Measurements from ENCODE around the gene XPR1.
A peak's percentile ranks its signal among the peaks of the same experiment; 100 is the strongest.

The XPR1 gene

DNA sequence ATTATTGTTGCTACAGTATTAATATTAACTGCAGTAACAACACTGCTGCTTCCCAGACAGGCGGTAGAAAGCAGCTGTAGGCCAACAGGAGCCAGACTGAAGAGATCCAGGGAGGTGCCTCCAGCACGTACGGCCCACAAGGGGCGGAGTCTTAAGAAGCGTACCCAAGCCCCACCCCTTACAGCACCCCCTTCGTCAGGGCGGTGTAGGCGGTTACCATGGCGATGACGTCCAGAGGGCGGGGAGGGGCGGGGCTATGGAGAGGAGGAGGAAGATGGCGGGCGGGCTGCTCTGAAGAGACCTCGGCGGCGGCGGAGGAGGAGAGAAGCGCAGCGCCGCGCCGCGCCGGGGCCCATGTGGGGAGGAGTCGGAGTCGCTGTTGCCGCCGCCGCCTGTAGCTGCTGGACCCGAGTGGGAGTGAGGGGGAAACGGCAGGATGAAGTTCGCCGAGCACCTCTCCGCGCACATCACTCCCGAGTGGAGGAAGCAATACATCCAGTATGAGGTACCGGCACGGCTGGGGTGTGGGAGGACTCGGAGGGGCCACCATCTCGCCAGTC is at the start of gene XPR1:
TSS of gene XPR1 (plus strand) at position 257 of the 560 bp plus-strand sequence. CDS start at position 437, 180 bp downstream.
- peak; percentile 99 for DNase-seq

DNA sequence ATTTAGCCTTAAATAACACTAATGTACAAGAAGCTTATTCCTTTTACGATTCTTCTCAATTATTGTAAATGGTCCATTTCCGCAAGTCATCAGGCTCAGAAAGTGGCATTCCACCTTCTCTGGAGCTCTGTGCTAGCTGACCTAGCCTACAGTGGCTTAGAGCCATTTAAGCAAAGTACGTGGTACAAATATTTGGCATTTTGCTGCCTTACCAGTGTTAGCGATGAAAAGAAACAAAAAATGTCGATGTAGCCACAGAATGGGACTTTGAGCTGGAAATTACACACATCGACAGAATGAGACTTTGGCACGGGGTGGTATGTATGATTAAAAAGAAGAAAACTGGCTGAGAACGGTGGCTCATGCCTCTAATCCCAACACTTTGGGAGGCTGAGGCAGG is 47.0 kb upstream of the XPR1 start:
- DNase-seq = no peak

DNA sequence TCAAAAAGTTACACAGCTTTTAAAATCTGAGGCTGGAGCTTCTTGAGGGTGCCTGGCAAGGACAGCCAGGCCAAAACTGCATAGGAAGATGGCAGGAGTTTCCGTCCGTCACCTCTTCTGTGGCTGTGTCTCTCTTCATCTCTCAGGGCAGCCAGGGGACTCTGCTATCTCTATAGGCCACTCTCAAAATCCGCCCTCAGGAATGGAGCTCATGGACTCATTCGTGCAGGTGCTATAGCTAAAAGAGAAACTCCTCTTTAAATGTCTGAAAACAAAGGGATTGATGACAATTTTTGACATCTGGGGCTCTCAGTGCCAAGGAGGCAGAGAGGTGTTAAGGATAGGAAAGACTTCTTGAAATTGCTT is 45.8 kb upstream of the XPR1 start:
- no peak for DNase-seq

DNA sequence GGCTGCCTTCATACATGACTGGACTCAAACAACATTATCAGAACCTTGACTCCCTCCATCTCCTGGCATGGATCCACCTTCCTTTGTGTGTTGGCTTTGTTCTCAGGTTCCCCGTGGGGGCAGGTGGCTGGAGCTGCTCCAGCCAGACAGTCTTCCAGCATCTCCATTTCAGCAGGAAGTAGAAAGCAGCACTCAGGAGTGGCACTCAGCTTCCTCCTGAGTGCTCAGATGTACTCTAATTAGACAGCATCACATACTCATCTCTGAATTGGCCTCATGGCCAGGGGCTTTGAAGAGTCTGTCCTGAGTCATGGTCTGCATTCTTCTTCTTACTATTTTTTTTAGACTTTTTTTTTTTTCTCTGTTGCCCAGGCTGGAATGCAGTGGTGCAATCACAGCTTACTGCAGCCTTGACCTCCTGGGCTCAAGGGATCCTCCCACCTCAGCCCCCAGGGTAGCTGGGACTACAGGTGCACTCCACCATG is 45.1 kb upstream of the XPR1 start:
- DNase-seq = peak; percentile 42

DNA sequence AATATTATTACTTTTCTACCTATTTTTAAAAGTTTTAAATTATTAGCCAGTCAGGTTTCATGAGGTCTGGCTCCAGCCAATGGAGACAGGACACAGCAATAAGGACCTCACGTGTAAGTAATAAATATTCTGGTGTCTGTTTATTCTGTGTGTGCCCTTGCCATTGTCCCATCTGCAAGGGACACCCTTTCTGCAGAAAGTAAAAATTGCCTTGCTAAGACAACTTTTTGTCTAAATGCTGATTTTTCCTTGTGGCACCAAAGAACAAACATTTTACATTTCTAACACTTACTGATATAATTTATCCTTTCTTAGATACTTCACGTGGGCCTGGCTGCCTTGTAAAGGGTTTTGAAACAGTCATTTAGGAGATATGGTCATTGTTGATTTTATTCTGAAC is 43.7 kb upstream of the XPR1 start:
- DNase-seq = no peak

DNA sequence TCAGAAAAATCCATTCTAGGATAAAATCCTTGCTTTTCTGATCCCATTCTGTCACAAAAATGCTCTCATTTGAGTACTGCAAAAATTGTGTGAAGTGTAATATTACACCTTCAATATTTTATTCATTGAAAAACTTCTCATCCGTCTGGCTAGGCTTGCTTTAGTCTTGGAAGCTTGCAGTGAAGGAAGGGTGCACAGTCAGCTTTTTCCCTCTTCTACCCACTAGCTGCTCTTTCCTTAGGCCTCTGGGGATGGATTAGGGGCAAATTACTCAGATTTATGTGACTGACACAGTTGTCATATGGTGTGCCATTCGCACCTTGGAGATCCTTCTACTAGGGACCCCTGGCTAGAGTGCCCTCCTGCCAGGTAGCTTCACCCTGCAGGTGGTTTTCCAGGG is 40.9 kb upstream of the XPR1 start:
- DNase-seq = no peak

DNA sequence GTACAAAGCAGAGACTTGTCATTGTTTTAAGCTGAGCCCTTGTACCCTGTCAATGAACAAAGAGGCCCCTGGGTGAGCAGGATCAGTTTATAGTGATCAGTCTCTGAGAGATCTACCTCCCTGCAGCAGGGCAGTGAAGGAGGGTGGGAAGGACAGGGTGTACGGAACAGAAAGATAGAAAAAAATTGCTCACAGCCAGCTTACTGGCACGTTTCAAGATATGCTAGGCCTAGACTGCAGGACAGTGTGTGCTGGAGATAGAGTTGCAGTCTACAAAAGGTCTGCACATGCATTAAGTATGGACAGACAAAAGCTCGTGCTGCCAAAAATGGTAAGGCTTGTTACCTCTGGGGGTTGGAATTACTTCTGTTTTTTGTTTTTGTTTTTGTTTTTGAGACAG is 38.4 kb upstream of the XPR1 start:
- DNase-seq = no peak

DNA sequence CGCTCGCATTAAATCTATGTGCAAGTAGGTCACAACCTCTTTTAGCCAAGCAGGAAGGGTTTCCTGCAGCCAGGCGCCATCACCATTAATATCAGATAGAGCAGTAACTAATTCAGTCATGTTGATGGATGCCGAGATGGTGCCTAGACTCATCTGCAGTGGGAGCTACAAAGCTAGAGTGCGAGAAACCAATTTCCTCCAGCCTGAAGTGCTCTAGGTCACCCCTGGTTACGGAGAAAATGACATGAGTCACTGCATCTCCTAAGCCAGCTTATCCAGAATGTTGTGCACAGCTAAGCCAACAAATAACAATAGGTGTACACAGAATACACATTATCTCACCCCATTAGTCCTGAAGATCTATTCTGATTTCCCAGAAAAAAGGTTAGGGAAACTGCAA is 37.1 kb upstream of the XPR1 start:
- no peak for DNase-seq

DNA sequence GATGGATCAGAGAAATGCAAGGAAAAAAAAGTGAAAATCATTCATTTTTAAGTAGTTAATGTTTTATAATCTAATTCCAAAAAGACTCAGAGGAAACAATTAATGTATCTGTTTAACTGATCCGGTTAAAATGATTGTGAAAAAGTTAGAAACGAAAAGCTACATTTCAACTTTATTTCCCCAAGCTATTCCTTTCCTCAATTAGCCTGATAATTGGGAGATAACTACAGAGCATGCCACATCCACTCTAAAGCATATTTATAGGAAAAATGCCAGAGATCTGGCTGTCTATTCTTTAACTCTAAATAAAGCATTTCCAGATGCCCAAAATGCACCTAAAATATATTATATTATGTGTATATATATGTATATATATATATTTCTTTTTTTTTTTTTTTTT is 35.9 kb upstream of the XPR1 start:
- no peak for DNase-seq

DNA sequence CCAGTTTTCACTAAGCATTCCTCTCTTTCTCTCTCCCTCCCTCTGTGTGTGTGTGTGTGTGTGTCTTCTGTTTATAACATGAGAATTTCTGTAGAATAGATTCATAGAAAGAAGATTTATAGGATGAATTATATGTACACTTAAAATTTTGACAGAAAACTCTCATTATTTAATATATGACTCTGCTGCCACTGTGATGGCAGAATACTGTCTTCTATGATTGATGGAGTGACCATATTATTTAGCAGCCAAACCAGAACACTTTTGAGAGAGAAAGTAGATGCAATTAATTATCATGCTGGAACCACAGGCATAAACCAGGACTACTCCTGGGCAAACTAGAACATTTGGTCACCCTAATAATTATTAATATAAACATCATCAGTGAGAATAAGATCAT is 34.3 kb upstream of the XPR1 start:
- no peak for DNase-seq

DNA sequence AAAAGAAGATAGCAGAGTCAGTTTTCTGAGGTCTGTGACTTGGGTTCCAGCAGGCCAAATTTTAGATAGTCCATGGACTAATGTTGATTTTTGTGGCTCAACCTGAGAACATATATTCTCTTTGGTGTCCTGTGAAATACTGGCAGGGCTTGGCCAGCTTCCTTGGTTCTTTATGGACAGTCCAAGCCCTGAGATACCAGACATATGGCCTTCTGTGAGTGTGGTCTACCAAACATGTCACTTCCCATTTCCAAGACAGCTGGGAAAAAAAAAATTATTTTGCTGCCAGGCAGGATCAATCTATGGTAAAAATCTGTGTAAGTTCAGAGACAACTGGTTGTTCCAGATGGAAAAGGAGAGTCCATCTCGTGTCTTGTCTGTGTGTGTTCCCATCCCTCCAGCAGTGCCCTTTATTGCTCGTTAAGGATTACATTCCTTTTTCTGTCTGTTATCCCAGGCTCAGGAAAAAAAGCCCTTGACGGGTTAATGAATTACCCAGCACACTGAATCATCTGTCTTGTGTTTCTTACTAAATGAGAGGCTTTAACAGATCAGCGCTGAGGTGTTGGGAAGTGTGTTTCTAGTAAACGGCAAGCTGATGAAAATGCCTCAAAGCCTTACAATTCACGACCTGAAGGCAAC is 33.4 kb upstream of the XPR1 start:
- no peak for DNase-seq

DNA sequence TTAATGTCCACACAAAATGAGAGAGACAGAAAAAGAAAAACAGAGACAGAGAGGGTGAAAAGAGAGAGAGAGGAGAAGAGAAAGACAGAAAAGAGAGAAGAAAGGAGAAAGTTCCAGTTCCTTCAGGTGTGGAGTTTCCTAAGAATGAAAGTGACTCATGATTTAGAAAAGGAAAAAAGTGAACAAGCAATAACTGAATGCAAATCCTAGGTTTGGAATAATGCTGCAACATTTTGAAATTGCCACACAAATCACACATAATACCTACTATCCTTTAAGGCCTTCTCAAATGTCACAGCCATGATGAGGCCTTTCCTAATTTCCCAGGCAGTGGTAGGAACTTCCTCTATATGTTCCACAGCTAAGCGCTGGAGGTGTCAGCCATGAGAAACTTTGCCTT is 31.5 kb upstream of the XPR1 start:
- no peak for DNase-seq

DNA sequence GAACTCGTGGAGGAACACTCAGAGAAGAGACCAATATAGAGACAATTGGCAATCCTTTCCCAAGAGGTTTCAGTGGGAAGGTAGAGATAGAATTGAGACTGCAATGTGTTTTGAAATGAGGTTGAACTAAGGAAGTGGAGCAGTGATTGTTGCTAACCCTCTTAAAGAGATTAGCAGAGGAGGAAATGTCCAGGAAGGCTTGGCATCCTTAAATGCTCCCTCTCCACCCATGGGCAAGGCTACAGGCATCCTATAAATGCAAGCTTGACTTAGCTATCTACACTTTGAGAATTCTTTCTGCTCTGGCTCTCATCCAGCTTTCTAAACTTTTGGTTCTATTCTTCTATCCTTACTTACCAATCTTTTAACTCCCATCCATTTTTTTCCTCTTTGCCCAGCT is 30.3 kb upstream of the XPR1 start:
- no peak for DNase-seq

DNA sequence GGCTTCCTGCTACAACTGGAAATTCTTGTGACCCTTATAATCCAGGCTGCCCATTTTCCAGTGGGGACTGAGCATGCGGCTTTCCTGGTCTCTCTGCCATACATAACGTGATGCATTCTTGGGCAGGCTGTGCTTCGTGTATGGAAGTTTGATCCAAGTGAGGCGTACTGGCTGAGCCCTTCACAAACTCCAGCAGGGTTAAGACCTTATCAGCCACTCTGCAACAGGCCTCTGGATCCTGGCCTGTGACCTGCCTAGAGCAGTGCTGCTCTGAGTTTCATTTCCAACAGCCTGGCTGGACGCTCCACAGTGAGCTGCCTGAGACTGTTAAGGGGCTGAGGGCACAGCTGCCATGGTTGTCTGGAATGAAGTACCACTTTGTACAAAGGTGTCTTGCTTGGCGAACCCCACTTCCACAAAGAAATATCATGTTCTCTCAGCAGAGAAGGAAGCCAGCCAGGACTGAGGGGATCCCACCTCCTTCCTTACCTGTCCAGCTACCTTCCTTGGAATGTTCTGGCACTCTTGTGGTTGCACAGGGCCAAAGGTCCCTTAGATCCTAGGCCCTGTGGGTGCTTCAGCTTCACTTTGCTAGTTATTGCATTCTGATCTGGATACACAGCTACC is 28.5 kb upstream of the XPR1 start:
- no peak for DNase-seq

DNA sequence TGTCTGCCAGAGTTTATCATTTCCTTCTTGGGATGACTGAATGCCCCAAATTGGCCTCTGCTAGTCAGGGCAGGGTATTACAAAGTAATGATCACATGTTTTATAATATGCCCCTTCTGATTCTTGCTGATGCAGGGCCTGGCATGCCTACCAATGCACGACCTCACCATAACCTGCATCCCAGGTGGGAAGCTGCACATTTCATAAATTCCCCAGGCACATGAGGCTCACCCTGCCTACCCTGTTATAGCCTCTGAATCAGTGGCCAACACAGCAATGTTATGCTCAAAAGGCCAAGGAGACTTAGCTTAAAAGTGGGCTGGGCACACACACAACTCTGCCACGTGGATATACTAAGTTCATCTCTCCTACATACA is 28.0 kb upstream of the XPR1 start:
- no peak for DNase-seq

DNA sequence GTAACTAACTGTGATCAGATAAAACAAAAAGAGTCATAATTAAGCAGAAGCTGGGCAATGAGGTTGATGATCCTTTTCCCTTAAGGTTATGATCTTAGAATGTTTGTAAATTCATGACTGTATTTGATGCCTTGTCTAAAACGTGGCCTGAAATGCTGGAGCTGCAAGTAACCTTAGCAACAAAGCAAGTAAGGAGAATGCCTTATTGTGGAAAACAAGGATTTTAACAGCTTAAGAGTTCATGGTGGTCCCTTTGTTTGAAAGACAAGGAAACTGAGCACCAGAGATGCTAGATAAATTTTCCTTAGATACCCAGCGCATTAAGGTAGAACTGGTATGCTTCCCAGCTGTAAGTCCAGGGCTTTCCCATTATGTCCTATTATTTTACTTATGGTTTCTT is 25.7 kb upstream of the XPR1 start:
- DNase-seq = no peak

DNA sequence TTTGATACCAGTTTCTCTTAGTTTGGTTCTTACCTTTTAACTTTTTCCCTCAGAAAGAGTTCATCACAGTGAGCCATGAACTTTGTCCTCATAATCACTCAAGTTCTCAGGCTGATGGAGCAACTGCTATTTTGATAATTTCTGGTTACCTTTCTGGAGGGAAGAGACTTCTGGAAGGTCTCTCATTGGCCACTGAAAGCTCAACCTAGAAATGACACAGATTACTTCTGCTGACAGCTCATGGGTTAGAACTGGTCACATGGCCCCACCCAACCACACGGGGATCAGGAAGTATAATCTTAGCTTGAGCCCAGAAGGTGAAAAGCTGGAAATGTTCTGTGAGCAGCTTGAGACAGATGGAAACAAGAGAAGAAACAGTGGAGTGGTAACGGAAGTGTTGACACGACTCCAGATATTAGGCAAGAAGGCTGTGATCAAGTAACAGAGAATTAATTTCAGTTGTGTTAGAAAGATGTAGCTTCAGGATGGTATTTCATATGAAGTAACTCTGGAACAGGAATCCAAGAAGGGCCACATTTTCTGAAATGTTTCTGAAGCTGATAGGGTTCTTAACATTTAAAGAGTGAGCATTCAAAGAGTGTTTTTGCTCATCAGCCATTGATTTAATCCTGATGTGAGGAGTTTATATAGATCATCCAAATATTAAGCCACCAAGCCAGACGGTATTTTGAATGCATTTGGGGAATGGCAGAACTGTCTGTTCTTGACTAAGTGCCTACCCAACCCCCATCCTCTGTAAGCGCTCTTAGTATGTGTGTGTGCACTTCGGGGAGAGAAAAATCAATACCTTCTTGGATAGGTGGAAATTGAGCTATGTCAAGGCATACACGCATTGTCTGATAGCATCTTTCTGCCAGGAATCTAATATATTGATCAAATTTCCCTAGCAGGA is 21.9 kb upstream of the XPR1 start:
- no peak for DNase-seq

DNA sequence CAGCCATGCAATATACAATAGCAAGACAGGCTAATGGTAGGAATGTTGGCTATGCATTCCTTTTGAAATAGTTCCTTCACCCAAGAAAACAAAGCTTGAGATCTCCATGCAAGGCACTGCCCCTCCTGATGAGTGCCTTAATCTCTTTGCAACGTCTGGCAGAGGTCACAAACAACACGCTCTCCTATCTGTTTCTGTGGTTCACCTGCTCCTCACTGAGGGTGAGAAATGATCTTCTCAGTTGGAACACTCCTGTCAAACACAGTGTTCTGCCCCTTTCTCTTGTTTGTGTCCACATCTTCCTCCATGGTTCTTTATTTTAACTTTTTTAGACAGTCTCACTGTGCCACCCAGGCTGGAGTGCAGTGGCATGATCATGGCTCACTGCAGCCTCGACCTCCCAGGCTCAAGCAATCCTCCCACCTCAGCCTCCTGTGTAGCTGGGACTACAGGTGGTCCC is 21.2 kb upstream of the XPR1 start:
- DNase-seq = no peak

DNA sequence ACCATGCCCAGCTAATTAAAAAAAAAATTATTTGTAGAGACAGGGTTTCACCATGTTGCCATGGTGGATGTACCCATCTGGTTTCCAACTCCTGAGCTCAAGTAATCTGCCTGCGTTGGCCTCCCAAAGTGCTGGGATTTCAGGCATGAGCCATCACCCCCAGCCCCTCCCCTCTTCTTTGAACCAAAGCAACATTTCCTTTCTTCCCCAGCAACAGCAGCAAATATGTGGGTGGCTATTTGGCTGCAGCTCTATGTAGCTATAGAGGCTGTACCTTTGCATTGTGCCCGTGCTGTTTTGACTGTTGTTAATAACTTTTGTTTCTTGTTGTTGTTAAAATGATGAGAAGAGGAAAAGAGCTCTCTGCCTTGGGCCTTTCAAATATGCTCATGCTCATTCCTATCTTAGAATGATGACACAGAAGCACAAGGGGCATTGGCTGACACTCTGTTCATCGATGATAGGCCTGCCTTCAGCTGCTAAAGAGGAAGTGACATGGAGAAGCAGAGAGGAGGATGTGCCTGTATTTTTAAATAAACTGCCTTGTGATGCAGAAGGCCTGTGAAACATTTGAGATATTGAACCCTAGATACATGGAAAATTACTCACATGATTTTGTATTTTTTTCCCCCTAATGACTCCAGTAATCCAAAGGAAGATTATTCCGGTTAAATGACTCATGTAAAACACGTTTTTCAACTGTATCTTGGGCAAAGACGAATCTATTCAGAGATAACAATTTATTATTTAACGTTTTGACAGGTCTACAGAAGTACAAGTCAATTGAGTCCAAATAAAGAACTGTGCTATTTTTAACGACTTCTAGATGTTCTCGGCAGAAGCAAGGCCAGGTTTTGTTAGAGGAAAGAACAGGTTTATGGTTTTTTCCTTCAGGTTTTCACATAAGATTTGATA is 20.5 kb upstream of the XPR1 start:
- no peak for DNase-seq

DNA sequence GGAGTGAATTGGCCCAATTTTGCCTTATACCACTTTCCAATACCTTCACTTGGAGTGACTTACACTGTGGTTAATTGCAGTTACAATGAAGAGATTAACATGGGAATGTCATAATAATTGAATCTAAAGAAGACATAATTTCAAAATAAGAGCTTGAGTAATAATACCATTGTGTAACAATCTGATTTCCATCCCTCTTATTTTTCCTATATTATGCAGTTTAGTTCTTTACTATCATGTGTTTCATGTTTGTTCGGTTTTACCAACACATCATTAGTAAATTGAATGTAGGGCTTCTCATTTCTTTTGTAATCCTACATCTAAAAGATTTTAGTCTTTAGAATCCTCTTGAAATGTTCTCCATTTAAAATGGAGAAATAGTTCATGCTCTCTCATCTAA is 19.2 kb upstream of the XPR1 start:
- no peak for DNase-seq

DNA sequence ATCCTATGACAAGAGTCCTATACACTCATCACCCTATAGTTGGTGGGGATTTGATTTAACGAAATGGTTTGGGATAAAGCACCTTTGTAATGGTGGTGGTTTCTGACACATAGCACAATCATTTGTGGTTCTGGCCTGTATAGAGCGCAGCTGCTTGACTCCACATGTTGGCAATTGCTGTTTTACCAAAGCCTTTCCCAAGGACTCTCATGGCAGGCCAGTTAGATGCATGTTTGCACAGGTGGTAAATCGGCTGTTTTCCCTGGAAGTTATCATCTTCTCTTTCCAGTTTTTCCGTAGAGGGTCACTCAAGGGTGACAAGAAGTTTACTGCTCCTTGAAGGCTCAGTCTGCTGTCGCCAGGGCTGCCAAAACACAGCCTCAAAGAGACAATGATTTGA is 17.1 kb upstream of the XPR1 start:
- no peak for DNase-seq

DNA sequence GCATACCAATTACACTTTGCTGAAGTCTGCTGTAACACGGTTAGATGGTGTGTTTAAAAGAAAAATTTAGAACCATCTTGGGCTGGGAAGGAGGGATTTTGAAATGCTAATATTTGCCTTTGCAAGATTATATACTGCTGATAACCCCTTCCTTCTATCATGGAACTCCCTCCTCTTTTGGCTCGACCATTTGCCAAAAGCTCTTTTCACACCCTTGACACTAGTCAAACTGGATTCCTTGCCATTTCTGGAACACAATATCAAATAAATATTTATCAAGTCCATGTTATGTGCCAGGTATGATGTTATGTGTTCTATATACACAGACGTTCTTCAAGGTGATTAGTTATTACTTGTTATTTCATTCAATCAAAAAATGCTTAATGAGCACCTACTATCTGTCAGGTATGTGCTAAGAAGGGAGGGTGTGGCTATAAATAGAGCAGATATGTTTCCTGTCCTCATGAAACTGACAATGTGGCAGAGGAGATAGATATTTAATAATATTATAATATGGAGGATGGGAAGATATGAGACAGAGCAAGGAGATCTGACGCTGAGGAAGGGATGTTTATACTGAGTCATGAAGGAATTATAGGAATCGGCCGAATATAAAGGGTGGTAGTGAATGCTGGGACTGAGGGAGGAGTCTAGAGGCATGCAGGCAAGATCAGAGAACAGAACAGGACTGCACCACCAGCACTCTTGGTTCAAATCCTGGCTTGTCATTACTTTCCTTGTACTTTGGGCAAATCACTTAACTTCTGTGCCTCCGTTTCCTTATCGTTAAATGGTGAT is 16.1 kb upstream of the XPR1 start:
- no peak for DNase-seq
